ENCODE data around the gene ANK2.

The ANK2 gene

GRCh38 chr4:113094802-113095201 is 45.3 kb downstream of the ANK2 start:
- Histone ChIP-seq H4K20me1 (ENCODE audit: insufficient read depth, low read length) (no peaks in the 10 kb centered on the region), H3K27me3 (ENCODE audit: insufficient read depth, low read length) (no peaks in the 10 kb centered on the region), H3K9ac (ENCODE audit: low read length) (no peak overlapping the region), H3F3A (ENCODE audit: insufficient read depth, low read length) (no peaks in the 10 kb centered on the region), H3K79me2 (ENCODE audit: insufficient read depth, low read length) (no peaks in the 10 kb centered on the region), H3K4me2 (ENCODE audit: low read length) (no peak overlapping the region), H3K4me3 (ENCODE audit: low read depth, low read length, poor library complexity, severe bottlenecking) (no peak overlapping the region), H2AFZ (ENCODE audit: low read length) (no peak overlapping the region), H3K4me1 (ENCODE audit: insufficient read depth, low read length, severe bottlenecking) (no peaks in the 10 kb centered on the region), H3K9me3 (ENCODE audit: low read length) (no peaks in the 10 kb centered on the region), H3K9me2 (ENCODE audit: low read depth, low read length) (no peaks in the 10 kb centered on the region), H3K36me3 (ENCODE audit: insufficient read depth, low read length) (no peaks in the 10 kb centered on the region), H3K27ac (ENCODE audit: low read depth, low read length, poor library complexity, severe bottlenecking) (no peak overlapping the region)
- TF ChIP-seq EZH2 (IDR thresholded peaks at IDR 0.05; ENCODE audit: borderline replicate concordance, low read length) = no peak
- TF ChIP-seq, protein P1, sequence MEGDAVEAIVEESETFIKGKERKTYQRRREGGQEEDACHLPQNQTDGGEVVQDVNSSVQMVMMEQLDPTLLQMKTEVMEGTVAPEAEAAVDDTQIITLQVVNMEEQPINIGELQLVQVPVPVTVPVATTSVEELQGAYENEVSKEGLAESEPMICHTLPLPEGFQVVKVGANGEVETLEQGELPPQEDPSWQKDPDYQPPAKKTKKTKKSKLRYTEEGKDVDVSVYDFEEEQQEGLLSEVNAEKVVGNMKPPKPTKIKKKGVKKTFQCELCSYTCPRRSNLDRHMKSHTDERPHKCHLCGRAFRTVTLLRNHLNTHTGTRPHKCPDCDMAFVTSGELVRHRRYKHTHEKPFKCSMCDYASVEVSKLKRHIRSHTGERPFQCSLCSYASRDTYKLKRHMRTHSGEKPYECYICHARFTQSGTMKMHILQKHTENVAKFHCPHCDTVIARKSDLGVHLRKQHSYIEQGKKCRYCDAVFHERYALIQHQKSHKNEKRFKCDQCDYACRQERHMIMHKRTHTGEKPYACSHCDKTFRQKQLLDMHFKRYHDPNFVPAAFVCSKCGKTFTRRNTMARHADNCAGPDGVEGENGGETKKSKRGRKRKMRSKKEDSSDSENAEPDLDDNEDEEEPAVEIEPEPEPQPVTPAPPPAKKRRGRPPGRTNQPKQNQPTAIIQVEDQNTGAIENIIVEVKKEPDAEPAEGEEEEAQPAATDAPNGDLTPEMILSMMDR (IDR thresholded peaks at IDR 0.05; ENCODE audit: low read length) = peak; percentile 52

DNA sequence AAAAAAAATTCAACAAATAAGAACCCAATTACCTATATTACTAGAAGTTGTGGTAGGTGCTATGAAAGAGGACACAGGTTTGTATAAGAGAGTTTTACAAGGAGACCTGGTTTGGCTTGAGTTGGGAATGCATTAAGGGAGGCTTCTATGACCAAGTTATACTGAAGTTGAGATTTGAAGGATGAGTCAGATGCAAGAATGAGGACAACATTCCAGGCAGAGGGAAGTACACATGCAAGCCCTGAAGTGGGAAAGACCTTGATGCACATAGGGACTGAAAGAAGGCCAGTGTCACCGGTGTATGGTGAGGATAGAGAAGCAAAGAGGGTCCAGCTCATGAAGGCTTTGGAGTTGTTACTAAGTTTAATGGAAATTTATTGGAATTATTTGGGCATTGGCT is 52.2 kb downstream of the ANK2 start:
- Histone ChIP-seq H3K27me3 (ENCODE audit: insufficient read depth, low read length) (no peaks in the 10 kb centered on the region), H3F3A (ENCODE audit: insufficient read depth, low read length) (no peaks in the 10 kb centered on the region), H2AFZ (ENCODE audit: low read length) (no peak overlapping the region), H3K79me2 (ENCODE audit: insufficient read depth, low read length) (no peaks in the 10 kb centered on the region), H3K9me2 (ENCODE audit: low read depth, low read length) (no peaks in the 10 kb centered on the region), H4K20me1 (ENCODE audit: insufficient read depth, low read length) (no peaks in the 10 kb centered on the region), H3K27ac (ENCODE audit: low read depth, low read length, poor library complexity, severe bottlenecking) (no peak overlapping the region), H3K4me1 (ENCODE audit: insufficient read depth, low read length, severe bottlenecking) (no peaks in the 10 kb centered on the region), H3K4me3 (ENCODE audit: low read depth, low read length, poor library complexity, severe bottlenecking) (no peak overlapping the region), H3K36me3 (ENCODE audit: insufficient read depth, low read length) (no peaks in the 10 kb centered on the region), H3K9ac (ENCODE audit: low read length) (no peak overlapping the region), H3K4me2 (ENCODE audit: low read length) (no peak overlapping the region), H3K9me3 (ENCODE audit: low read length) (no peaks in the 10 kb centered on the region)
- TF ChIP-seq, protein P1 (IDR thresholded peaks at IDR 0.05; ENCODE audit: low read length) = no peak
- TF ChIP-seq EZH2 (IDR thresholded peaks at IDR 0.05; ENCODE audit: borderline replicate concordance, low read length) = no peak

DNA sequence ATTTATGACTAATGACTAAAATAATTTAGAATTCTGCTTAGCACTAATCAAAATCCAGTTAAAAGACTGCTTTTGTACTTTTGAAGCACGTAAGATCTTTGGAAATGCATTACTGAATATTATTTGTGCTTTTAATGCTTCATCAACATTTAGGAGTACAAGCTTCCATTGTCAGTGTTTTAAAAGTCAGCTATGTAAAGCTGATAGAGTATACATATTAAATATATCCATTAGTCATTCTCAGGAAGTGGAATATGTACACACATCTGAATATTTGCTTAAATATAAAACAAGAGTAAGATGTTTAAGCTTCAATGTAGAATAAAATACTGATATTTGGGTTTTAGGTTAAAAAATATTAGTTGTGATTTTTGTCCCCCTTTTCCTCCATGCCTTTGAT is 54.1 kb downstream of the ANK2 start:
- no peaks in the 10 kb centered on the region for H3K27me3 ChIP-seq (ENCODE audit: insufficient read depth, low read length)
- H3K4me1 ChIP-seq (ENCODE audit: insufficient read depth, low read length, severe bottlenecking) = no peaks in the 10 kb centered on the region
- H3K27ac ChIP-seq (ENCODE audit: low read depth, low read length, poor library complexity, severe bottlenecking) = no peak overlapping the region
- no peaks in the 10 kb centered on the region for H3K9me3 ChIP-seq (ENCODE audit: low read length)
- no peaks in the 10 kb centered on the region for H3K9me2 ChIP-seq (ENCODE audit: low read depth, low read length)
- no peaks in the 10 kb centered on the region for H3K36me3 ChIP-seq (ENCODE audit: insufficient read depth, low read length)
- no peaks in the 10 kb centered on the region for H4K20me1 ChIP-seq (ENCODE audit: insufficient read depth, low read length)
- no peak overlapping the region for H2AFZ ChIP-seq (ENCODE audit: low read length)
- no peak for TF ChIP-seq EZH2 (IDR thresholded peaks at IDR 0.05; ENCODE audit: borderline replicate concordance, low read length)
- TF ChIP-seq, protein P1 (IDR thresholded peaks at IDR 0.05; ENCODE audit: low read length) = no peak
- no peak overlapping the region for H3K4me2 ChIP-seq (ENCODE audit: low read length)
- H3K4me3 ChIP-seq (ENCODE audit: low read depth, low read length, poor library complexity, severe bottlenecking) = no peak overlapping the region
- H3K79me2 ChIP-seq (ENCODE audit: insufficient read depth, low read length) = no peaks in the 10 kb centered on the region
- H3K9ac ChIP-seq (ENCODE audit: low read length) = no peak overlapping the region
- H3F3A ChIP-seq (ENCODE audit: insufficient read depth, low read length) = no peaks in the 10 kb centered on the region

Measured in OCI-LY1 (cell line).